ENCODE results near the gene GNPTAB.
A peak's percentile ranks its signal among the peaks of the same experiment; 100 is the strongest.
"Not testable (repeated sequence)": the region's sequence is repeated elsewhere in the genome, so short reads cannot be mapped to it uniquely, and the experiment has no call there.

The GNPTAB gene

DNA sequence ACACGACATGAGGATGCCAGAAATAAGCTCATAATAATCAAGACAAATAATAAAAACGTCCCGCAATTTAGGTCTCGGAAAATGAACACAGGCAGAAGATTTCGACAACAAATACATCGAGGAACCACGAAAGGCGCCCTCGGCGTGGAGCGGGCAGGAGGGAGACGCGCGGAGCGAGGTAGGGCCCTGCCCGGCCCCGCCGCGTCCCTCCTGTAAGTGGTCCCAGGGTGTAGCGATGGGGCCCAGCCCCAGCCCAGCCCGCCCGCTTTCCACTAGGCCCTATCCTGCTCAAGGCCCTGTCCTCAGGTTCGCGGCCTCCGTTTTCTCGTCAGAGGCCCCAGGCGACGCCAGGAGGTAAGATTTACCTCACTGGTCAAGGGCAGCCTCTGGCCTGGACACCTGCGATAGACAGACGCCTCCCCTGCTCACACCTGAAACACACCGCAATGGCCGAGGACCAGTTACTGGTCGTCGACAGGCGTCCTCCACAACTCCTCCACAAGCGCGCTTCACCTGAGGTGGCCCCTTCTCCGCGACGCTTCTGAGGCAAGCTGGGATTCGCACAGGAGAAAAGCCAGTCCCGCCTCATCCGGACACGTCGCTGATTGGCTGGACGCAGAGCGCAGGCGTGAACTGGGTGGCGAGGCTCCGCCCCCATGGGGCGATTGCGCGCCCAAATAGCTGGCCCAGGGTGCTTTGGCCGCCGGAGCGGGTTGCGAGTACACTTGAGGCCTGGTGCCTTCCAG lies 91.7 kb downstream of the GNPTAB start, which contains the start of gene SYCP3:
Gene SYCP3, minus strand, starts transcription at position 543 of the 746 bp plus-strand sequence. CDS start 1,527 bp downstream, outside the sequence.
- no peak for DNase-seq

DNA sequence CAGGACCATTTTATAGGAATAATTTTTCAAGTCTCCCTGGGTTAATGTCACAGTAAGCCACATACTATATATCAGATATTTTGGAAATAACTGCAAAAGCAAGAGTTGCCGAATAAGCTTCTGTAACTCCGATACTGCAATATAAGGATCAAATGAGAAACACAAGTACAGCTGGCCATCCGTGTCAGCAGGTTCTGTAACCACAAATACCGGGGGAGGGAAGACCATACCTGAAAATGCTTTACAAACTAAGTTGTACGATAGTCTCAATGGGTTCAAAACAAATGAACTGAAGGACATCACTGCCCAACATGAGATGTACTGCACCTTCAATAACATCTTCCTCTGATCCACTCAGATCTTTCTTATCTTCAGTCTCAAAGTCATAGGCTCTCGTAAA lies 93.3 kb downstream of the GNPTAB start:
- DNase-seq: no peak

DNA sequence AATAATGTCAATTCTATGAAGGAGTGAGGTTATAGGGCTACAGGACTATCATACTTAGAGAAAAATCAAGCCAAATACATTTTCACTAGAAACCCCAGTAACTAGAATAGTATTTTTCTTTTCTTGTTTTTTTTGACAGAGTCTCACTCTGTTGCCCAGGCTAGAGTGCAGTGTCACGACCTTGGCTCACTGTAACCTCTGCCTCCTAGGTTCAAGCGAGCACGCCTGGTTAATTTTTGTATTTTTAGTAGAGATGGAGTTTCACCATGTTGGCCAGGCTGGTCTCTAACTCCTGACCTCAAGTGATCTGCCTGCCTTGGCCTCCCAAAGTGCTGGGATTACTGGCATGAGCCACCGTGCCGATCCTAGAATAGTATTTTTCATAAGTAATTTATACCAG lies 96.3 kb downstream of the GNPTAB start:
- DNase-seq: not testable (repeated sequence)

DNA sequence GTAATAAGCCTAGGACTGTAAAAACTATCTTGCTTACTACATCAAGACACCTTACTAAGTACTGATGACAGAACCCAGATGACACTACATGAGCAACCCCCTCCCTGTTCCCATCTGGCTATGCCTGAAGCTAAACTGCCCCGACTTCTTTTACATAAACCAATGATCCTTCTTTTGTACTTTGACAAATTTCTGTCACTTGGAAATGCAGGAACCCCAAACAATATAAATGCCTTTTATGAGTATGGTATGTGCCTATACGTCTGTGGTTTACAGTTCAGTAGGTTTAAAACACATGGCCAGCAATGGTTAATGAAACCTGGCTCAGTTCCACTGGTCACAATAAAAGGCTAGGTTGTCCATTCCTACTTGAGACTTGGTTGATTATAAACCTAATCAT lies 97.6 kb downstream of the GNPTAB start:
- no peak for DNase-seq

DNA sequence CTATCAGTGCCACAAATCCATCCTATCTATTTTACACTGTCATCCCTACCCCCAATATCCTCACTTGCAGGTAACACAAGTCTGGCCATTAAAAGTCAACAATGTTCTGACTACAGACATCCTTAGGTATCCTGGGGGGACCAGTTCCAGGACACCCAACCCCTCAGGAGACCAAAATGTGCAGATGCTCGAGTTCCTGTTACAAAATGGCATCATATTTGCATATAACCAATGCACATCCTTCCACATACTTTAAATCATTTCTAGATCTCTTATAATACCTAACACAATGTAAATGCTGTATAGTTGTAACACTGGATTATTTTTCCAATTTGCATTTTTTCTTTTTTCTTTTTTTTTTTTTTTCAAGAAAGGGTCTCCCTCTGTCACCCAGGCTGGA lies 98.4 kb downstream of the GNPTAB start:
- no peak for DNase-seq

DNA sequence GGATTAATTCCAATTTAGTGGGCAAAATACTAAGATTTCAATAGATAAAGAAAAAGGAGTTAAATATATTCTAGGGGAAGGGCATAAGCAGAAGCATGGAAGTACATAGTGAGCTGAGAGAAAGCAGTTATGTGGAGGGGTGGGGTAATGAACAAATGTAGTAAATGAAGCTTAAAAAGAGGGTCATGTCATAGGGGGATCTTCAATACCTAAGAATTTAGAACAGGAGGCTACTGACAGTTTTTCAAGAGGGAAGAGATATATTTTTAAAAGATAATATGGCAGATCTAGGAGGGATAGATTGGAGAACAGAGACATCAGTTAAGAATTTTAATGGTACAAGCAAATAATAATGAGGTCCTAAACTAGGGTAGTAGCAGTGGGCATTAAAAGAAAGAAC lies 100.9 kb downstream of the GNPTAB start:
- no peak for DNase-seq

DNA sequence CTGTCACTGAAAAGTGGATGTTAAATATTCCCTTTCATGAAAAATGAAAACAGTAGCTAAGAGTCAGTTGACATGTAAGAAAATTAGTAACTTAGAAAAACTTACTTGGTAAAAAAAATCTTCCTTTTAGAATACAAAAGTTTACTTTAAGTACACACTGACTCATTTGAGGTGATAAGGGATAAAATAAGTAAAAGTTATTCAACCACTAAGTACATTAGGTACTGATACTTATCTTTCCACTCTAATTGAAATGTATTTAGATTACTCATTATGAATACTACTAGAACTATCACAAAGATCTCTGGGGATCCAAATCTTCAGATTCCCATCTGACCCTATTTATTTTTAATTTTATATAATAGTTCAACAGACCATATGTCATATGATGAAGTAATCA lies 103.7 kb downstream of the GNPTAB start:
- no peak for DNase-seq

DNA sequence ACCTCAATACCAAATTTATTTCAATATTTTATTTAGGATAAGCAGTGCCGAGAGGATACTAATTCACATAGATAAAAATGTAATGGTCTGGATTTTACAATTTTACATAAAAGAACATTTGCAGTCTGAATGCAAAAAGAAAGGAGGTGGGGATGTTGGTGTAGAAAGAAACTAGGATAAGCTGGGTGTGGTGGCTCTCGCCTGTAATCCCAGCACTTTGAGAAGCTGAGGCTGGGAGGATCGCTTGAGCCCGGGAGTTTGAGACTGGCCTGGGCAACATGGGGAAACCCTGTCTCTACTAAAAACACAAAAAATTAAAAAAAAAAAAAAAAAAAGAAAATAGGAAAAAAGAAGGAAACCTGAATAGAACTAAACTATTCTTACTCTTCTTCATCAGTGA lies 108.4 kb downstream of the GNPTAB start:
- no peak for DNase-seq

DNA sequence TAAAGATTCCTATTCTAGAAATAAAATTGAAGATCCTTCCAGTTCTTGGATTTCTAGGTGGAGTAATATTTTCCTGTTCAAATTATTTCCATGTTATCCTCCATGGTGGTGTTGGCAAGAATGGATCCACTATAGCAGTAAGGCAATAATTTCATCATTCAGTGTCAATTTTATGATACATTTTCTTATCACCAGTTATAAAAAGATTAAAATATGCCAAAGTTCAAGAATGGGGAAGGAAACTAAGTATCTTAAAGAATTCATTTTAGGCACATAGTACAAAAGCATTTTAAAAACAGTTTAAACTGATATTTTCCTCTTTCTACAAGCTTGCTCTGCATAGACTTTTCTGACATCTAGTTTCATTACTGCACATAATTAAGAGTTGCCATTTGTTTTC lies 110.6 kb downstream of the GNPTAB start:
- no peak for DNase-seq

DNA sequence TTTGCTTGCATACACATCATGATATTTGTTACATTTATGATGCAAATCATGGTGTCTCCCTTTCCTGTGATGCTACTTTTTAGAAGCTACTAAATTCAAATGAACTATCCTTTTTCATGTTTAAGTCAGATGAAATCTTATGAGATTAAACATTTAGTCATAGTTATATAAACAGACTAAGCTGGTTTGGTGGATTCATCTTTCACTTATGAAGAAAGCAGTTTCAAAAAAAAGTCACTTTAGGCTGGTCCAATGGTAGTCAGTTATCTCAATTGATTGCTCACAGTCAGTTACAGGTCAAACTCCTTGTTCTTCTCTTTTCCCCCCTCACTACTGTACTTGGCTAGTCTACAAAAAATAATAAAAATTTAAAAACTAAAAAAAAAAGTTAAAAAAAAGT lies 111.2 kb downstream of the GNPTAB start:
- no peak for DNase-seq

DNA sequence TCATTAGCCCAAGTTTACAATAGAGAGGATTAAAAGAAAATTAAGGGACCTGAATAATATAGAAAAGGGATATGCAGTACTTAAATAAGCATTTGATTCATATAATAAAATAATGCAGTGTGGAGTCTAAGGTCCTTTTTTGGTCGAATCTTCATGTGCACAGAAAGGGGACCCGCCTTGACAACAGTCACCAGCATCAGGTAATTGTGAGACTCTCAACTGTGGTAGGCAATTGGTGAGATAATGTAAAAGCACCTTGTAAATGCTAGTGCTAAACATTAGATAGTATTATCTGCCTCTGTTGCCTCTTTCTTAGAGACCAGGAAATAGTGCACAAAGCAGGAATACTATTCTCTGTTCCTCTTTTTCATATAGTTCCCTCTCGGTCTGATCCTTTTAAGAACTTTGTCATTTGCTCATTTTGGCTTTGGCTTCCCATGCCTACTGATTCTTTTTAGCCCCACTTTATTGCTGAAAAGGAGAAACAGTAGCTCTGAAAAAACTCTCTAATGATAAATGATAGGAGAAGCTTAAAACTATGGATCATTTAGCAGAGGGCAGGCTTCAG lies 115.8 kb downstream of the GNPTAB start:
- no peak for DNase-seq

DNA sequence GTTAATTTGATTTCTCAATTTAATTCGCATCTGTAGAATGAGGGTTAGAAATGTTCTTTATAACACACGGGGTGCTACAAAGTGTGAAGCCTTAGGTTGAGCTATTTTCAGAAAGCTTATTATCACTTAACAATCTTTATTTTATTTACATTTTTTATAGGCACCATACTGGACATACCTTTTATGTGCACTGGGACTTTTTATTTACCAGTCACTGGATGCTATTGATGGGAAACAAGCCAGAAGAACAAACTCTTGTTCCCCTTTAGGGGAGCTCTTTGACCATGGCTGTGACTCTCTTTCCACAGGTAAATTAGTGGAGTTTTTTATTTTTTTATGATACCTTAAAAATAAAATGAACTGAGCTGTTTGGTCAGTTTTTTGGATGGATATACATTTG lies 116.8 kb downstream of the GNPTAB start:
- DNase-seq: no peak

DNA sequence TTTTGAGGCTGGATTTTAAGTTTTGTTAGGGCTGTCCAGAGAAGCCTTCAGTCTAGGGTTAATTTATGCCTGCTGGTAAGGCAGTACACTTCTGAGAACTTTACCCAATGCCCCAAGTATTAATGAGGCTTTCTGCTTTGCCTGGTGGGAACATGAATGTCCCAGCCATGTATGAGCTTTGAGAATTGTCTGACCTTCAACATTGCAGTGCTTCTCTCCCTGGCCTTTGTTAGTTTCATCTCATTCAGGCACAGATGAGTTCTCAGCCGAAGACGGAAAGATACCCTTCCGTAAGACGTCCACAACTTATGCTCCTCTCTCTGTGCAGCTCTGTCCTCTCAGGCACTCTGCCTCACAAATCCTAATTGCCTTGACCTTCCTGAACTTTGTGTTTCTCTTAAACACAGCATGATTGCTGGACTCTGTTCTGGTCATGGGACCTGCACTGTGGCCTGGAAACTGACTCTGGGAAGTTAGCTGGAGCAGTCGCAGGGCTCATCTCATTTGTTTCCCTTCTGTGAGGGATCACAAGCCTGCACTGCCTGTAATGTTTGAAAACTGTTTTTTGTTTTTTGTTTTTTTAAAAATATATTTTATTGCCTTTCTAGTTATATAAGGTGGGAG lies 117.6 kb downstream of the GNPTAB start:
- DNase-seq: peak in 24 of 56 donors; percentile 1 to 38 (median 10)

DNA sequence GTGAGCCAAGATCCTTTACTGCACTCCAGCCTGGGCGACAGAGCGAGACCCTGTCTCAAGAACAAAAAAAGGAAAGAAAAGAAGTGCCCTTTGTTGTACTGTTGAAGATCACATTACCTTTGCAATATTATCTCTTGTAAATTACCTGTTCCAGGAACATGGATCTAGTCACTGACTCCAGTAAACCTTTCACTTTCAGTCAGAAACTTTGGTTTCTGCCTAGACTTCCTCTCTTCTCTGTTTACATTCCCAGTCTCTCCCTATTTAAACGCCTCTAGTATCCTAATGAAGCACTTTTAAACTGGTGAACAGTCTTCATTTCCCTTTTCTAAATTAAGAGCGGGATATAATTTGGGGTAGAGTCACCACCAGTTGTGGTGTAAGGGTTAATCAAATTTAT lies 120.5 kb downstream of the GNPTAB start:
- DNase-seq: no peak

DNA sequence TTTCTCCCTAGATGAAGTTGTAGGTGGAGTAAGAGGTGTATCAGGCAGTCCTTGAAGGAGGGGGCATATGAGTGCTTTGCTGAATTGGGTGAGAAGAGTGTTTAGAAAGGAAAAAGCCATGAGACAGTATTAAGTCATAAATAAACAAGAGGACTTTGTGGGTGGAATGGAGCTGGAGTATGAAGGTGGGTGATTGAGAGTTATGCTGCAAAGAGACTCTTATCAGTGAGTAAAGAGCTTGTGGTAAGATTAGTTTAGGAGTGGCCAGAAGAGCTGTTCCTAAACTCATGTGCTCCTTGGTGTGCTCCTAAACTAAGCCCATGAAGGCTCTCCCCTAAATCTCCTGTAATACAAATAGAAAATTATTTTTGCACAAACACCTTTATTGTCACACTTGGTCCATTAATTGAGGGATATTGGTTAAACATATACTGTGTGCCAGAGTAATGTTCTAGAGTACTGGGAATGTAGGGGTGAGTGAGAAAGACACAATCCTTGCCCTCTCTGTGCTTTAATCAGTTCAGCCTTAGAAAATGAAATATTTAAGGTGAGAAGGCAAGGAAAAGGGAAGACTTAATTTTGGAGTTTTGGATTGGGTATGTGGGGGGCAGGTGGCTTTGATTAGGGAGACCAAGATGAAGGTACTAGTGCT lies 123.5 kb downstream of the GNPTAB start:
- no peak for DNase-seq

DNA sequence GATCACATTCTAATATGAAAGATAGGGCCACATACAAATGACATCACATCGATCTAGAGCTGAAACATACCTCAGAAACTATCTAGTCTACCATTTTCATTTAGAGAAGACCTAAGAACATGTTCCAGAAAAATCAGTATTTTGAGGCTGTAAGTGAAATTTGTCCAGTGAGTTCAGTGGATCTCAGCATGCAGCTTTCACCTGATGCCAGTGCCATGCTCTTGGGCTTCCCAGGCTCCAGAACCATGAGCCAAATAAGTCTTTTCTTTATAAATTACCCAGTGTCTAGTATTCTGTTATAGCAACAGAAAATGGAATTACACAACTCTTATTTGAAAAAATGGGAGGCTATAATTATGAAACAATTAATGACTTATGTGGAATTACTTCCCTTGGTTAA lies 124.4 kb downstream of the GNPTAB start:
- DNase-seq: no peak

DNA sequence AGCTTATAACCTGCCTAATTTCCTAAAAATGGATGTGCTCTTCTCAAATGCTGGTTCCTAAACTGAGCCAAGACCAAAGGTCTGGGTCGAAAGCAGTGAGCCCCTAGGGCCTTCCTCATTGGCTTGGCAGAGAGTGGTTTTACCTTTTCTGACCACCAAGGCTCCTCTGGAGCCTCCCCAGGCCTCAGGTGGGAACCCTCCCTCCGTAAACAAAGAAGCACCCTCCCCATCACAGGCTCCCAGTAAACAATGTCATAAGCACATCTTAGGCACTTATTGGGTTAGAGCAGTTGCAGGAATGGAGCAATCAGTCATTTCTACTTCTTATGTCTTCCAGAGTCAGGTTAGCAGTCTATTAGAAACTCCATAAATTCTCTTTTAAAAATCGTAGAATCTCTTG lies 127.3 kb downstream of the GNPTAB start:
- no peak for DNase-seq

DNA sequence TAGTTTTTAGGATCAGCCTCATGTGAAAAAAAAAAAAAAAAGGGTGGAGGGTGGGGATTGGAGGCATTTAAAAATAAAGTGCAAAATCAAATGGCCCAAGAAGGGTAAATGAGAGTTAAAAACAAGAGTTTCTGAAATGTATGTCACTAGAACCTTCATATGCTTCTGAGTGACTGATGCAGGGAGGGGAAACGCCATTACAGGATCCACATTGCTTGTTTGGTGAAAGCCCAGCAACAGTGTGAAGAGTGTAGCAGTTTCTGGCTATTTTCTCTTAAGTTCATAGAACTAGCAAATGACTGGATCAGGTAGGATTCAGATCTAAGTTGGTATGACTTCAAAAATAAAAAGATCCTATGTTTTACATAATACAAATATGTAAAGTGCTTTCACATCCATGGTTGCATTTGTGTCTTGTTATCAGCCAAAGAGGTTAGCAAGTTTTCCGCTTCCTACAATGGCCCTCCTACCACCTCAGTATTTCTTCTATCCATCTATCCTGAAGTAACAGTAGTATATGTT lies 130.4 kb downstream of the GNPTAB start:
- no peak for DNase-seq

DNA sequence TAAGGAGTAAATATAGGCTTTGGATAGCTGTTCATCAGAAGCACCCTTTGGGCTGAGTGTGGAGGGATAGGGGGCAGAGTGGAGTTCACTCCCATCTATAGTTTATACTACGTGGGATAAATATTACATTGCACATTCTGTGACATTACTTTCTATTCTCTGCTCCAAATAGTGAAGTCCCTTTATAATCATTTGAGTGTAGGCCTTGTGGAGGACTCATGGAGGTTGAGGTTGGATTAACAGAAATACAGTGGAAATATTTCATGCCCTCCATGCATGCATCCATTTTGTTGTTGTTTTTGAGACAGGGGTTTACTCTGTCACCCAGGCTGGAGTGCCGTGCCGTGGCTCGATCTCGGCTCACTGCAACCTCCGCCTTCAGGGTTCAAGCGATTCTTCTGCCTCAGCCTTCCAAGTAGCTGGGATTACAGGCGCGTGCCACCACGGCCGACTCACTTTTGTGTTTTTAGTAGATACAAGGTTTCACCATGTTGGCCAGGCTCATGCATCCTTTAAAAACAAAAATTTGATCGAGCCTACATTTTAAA lies 131.9 kb downstream of the GNPTAB start:
- peak in 6 of 56 donors; percentile 9 to 38 (median 12) for DNase-seq

DNA sequence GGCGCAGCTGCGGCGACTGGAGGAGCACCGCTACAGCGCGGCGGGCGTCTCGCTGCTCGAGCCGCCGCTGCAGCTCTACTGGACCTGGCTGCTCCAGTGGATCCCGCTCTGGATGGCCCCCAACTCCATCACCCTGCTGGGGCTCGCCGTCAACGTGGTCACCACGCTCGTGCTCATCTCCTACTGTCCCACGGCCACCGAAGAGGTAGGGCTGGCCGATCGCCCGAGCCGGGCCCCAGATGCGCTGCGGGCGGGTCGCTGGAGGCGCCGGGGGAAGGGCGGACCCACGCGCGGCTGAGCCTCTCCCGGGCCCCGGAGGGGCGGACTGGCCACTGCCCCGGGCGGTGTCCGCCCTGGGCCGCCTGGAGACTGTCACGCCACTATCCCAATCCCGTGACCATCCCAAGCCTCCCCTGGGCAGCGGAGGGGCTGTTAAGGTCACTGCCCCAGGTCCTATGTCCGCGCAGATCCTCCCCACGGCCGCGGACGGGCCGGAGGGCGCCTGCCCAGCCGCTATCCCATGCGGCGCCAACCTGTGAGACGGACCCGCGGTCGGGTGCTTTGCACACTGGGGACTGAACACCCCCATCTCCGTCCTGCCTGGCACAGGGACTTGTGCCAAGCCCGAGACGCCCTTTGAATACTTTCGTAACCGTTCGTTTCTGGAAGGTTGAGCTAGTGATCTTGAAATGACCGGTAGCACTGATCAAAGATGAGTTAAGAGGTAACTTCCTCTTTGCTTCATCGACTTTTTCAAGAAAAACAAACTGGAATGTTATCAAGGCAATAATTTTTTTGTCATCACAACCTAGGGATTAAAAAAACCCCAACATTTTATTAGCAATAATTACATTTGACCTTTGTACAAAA lies 132.6 kb downstream of the GNPTAB start:
- DNase-seq: peak in 43 of 56 donors; percentile 10 to 74 (median 56)

Measured in nucleus accumbens (tissue), 56 donors.